A673 (cell line): ENCODE results near the gene SPDEF. TPM values are rescaled to one million over a fixed set of nuclear protein-coding genes. Genes with fewer than 3 reads are reported as not detected.

ENCODE experiments used
- BruUV-seq: library from RNA; stranded (reverse); fragments of 400-500 nt; replicated peaks from 2 replicates; lab custom pipeline; 2021; lab: Mats Ljungman, UMichigan
- CTCF ChIA-PET: fragments of 300-600 bp; sonication (Branson Sonifier 250); formaldehyde crosslinking; loops from one replicate; lab custom pipeline; 2022; ENCODE audit warnings: antibody characterized with exemption; lab: Charles Lee
- POLR2A ChIA-PET: fragments of 300-600 bp; sonication (Branson Sonifier 250); formaldehyde crosslinking; loops from one replicate; lab custom pipeline; 2022; ENCODE audit warnings: antibody characterized with exemption; ENCODE audit not compliant: low non-redundant PET; lab: Charles Lee
- DNase-seq: peaks from one replicate; pipeline ENCODE4 v3.0.0-alpha.2; 2015; ENCODE audit warnings: low spot score
- H3K27ac ChIP-seq: fragments of 200-600 bp; sonication (generic); 2 replicates; pipeline ENCODE4 v1.5.1; 2016; ENCODE audit warnings: mixed run types, low read depth, mild to moderate bottlenecking, mixed read lengths, antibody characterized with exemption, low read length; ENCODE audit not compliant: poor library complexity, severe bottlenecking
- H3K27me3 ChIP-seq: fragments of 200-600 bp; sonication (generic); replicated peaks from 2 replicates; pipeline ENCODE4 v1.6.1; 2017; ENCODE audit warnings: mixed run types, low read depth, mild to moderate bottlenecking, mixed read lengths, antibody characterized with exemption, low read length; ENCODE audit not compliant: insufficient read depth, poor library complexity
- H3K36me3 ChIP-seq: fragments of 200-600 bp; sonication (generic); 2 replicates; pipeline ENCODE4 v1.6.1; 2016; ENCODE audit warnings: mixed run types, mild to moderate bottlenecking, mixed read lengths, antibody characterized with exemption, low read length; ENCODE audit not compliant: insufficient read depth, poor library complexity, severe bottlenecking
- H3K4me1 ChIP-seq: fragments of 200-600 bp; sonication (generic); 2 replicates; pipeline ENCODE4 v1.6.1; 2017; ENCODE audit warnings: mixed run types, mild to moderate bottlenecking, mixed read lengths, antibody characterized with exemption, low read length; ENCODE audit not compliant: insufficient read depth, poor library complexity, severe bottlenecking
- H3K4me3 ChIP-seq: fragments of 200-600 bp; sonication (generic); 2 replicates; pipeline ENCODE4 v1.5.1; 2016; ENCODE audit warnings: low read depth, mixed run types, mild to moderate bottlenecking, mixed read lengths, low read length; ENCODE audit not compliant: poor library complexity, severe bottlenecking
- H3K9me3 ChIP-seq: fragments of 200-600 bp; sonication (generic); 2 replicates; pipeline ENCODE4 v1.6.1; 2016; ENCODE audit warnings: mixed run types, low read depth, mild to moderate bottlenecking, mixed read lengths, antibody characterized with exemption, low read length; ENCODE audit not compliant: poor library complexity, severe bottlenecking
- CTCF ChIP-seq: fragments of 300-800, 200-600 bp; sonication (generic); conservative IDR thresholded peaks from 2 replicates; pipeline ENCODE4 v1.5.1; 2017; ENCODE audit warnings: low read depth, mild to moderate bottlenecking, antibody characterized with exemption, low read length, moderate library complexity, mixed read lengths
- EZH2 ChIP-seq: fragments of 200-600 bp; sonication (generic); IDR thresholded peaks from 2 replicates; pipeline ENCODE4 v1.6.1; 2017; ENCODE audit warnings: borderline replicate concordance, low read depth, mild to moderate bottlenecking, mixed read lengths, antibody characterized with exemption, low read length; ENCODE audit not compliant: poor library complexity, severe bottlenecking
- intact Hi-C: fragments of 100-400 bp; cut with micrococcal nuclease; formaldehyde crosslinking; loops from one replicate; pipeline ENCODE4 v1.10.0; 2022; ENCODE audit not compliant: unreplicated experiment
- total RNA-seq: library from RNA; stranded (reverse); gene quantifications from 2 replicates; pipeline ENCODE4 v1.2.3, GENCODE V29; 2021

The SPDEF gene
- total RNA-seq, 1 experiment from 2014 or later = not detected

- Histone ChIP-seq H3K36me3 (no peaks in the 10 kb centered on the region), H3K27ac (no peak overlapping the region), H3K27me3 (no peaks in the 10 kb centered on the region), H3K4me1 (no peaks in the 10 kb centered on the region), H3K4me3 (no peak overlapping the region), H3K9me3 (no peaks in the 10 kb centered on the region)
- no TSS peak for BruUV-seq
- intact Hi-C loops = no loop called here
- POLR2A ChIA-PET = no interaction called here
- DNase-seq = no peak
- TF ChIP-seq CTCF (no peak), EZH2 (no peak)
- CTCF ChIA-PET = no interaction called here
Measured at GRCh38 chr6:34560366-34561226, 4.5 kb upstream of the SPDEF start.

- TF ChIP-seq CTCF (no peak), EZH2 (no peak)
- Histone ChIP-seq H3K4me1 (no peaks in the 10 kb centered on the region), H3K36me3 (no peaks in the 10 kb centered on the region), H3K27ac (no peak overlapping the region), H3K27me3 (no peaks in the 10 kb centered on the region), H3K4me3 (no peak overlapping the region), H3K9me3 (no peaks in the 10 kb centered on the region)
- POLR2A ChIA-PET = interaction anchor here (0.7 kb wide), 1 partner anchor 256 kb away, joined by 3 read pairs; no protein-coding TSS in a partner anchor
- intact Hi-C loops = no loop called here
- DNase-seq = no peak
- CTCF ChIA-PET = no interaction called here
- BruUV-seq = no TSS peak
Measured at GRCh38 chr6:34559651-34560365, 3.7 kb upstream of the SPDEF start.

GRCh38 chr6:34558172-34558714 lies 2.1 kb upstream of the SPDEF start:
- no peak overlapping the region for H3K4me3 ChIP-seq
- no TSS peak for BruUV-seq
- DNase-seq = no peak
- POLR2A ChIA-PET = interaction anchor here (0.5 kb wide), 1 partner anchor 40 kb away, joined by 3 read pairs; no protein-coding TSS in a partner anchor
- H3K4me1 ChIP-seq = no peaks in the 10 kb centered on the region
- H3K36me3 ChIP-seq = no peaks in the 10 kb centered on the region
- H3K27me3 ChIP-seq = no peaks in the 10 kb centered on the region
- intact Hi-C loops = no loop called here
- no peaks in the 10 kb centered on the region for H3K9me3 ChIP-seq
- CTCF ChIA-PET = no interaction called here
- H3K27ac ChIP-seq = no peak overlapping the region
- TF ChIP-seq CTCF = no peak
- TF ChIP-seq EZH2 = no peak
